Vagina (tissue), 2 donors: ENCODE data around the gene POLR3GL. TPM values are rescaled to one million over a fixed set of nuclear protein-coding genes. Genes with fewer than 3 reads are reported as not detected.
A peak's percentile ranks its signal among the peaks of the same experiment; 100 is the strongest.

ENCODE experiments used
- DNase-seq, 2 donors: peaks; one replicate each; pipeline ENCODE4 v3.0.0-alpha.2; 2017; ENCODE audit errors: extremely low spot score in 2 of 2
- H3K27ac ChIP-seq: fragments of 200-600 bp; sonication (generic); one replicate; pipeline ENCODE4 v1.5.1; 2019
- H3K27me3 ChIP-seq: fragments of 200-600 bp; sonication (generic); one replicate; pipeline ENCODE4 v1.5.1; 2019
- H3K36me3 ChIP-seq, 2 donors: fragments of 200-600 bp; sonication (generic); one replicate each; pipeline ENCODE4 v1.5.1; 2017 to 2019
- H3K4me1 ChIP-seq: fragments of 200-600 bp; sonication (generic); one replicate; pipeline ENCODE4 v1.5.1; 2019
- H3K4me3 ChIP-seq, 2 donors: fragments of 200-600 bp; sonication (generic); 1 replicate in 1 of 2; 2 replicates in 1 of 2; pipeline ENCODE4 v1.5.1; 2016 to 2019
- H3K9me3 ChIP-seq: fragments of 200-600 bp; sonication (generic); one replicate; pipeline ENCODE4 v1.5.1; 2019
- POLR2A ChIP-seq, 2 donors: fragments of 450-650 bp; IDR thresholded peaks; one replicate each; pipeline ENCODE4 v1.6.1; 2017; ENCODE audit warnings: antibody characterized with exemption in 2 of 2, mild to moderate bottlenecking in 2 of 2, moderate library complexity in 2 of 2
- POLR2AphosphoS5 ChIP-seq, 2 donors: sonication (generic); formaldehyde crosslinking; IDR thresholded peaks; one replicate each; pipeline ENCODE4 v1.9.0; 2017; ENCODE audit warnings: antibody characterized with exemption in 2 of 2, mild to moderate bottlenecking in 2 of 2, low read depth in 1 of 2; ENCODE audit not compliant: insufficient read depth in 1 of 2
- intact Hi-C: fragments of 100-400 bp; cut with DNase I; formaldehyde crosslinking; loops from one replicate; pipeline ENCODE4 v1.15.1; 2023
- total RNA-seq: library from RNA; depleted of rRNA; stranded (reverse); fragments of >200 nt; gene quantifications from one replicate; pipeline ENCODE4 v1.2.3, GENCODE V29; 2016
- TF ChIP-seq, protein P1 (sequence below), 3 experiments: fragments of 450-650 bp in 2 of 3; fragments of 200-600 bp in 1 of 3; sonication (generic) in 1 of 3; IDR thresholded peaks; one replicate each; pipeline ENCODE4 v1.5.1; 2017 to 2019; ENCODE audit warnings: antibody characterized with exemption in 3 of 3, mild to moderate bottlenecking in 2 of 3, moderate library complexity in 2 of 3

POLR3GL gene
- total RNA-seq, 1 donor from 2014 or later: 15.0 TPM

- no peaks in the 10 kb centered on the region for H3K27me3 ChIP-seq
- peaks cover 19 to 40% of the 10 kb centered on the region in 2 donors for H3K36me3 ChIP-seq
- H3K4me3 ChIP-seq: peak overlapping the region; percentile 83 to 89
- TF ChIP-seq, protein P1, sequence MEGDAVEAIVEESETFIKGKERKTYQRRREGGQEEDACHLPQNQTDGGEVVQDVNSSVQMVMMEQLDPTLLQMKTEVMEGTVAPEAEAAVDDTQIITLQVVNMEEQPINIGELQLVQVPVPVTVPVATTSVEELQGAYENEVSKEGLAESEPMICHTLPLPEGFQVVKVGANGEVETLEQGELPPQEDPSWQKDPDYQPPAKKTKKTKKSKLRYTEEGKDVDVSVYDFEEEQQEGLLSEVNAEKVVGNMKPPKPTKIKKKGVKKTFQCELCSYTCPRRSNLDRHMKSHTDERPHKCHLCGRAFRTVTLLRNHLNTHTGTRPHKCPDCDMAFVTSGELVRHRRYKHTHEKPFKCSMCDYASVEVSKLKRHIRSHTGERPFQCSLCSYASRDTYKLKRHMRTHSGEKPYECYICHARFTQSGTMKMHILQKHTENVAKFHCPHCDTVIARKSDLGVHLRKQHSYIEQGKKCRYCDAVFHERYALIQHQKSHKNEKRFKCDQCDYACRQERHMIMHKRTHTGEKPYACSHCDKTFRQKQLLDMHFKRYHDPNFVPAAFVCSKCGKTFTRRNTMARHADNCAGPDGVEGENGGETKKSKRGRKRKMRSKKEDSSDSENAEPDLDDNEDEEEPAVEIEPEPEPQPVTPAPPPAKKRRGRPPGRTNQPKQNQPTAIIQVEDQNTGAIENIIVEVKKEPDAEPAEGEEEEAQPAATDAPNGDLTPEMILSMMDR (IDR thresholded peaks at IDR 0.05): no peak
- no peak for TF ChIP-seq POLR2AphosphoS5 (IDR thresholded peaks at IDR 0.05; ENCODE audit: insufficient read depth in 1 of 2, low read depth in 1 of 2)
- no peak for TF ChIP-seq POLR2A (IDR thresholded peaks at IDR 0.05)
- intact Hi-C loops: no loop called here
- H3K27ac ChIP-seq: peak overlapping the region; percentile 96
- DNase-seq: no peak
- H3K4me1 ChIP-seq: peaks cover 37% of the 10 kb centered on the region
- no peaks in the 10 kb centered on the region for H3K9me3 ChIP-seq
These were observed 29.3 kb downstream of the POLR3GL start for GRCh38 chr1:145993618-145994390.

DNA sequence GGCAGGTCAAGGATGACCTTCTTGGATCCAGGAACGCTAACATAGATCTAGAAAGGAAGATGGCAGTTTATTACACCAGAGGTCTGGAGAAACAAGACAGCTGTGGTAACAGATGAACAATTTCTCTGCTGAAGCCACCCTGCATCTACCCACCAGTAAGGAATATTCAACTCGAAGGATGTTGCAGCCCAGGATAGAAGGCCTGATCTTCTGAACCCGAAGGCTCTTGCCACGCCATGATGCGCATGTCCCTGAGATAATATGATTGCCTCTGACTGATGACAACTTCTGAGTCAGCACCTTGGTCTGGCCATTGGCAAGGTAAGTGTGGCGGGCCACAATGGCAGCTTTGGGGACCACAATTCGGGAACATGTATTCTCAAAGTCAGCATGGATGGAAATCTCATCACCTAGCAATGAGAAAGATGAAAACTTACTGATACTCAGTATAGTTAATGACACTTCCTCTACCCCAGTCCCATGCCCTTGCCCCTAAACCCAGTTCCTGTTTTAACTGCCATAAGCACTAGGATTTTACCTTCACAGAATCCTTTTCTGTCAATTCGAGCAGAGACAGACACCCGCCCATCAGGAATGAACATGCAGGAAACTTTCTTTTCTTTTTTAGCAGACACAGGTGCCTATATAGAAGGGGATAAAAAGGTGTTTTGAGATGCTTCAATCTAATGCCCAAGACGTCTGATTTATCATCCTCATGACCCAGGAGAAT lies 30.1 kb downstream of the POLR3GL start:
- TF ChIP-seq POLR2A (IDR thresholded peaks at IDR 0.05): no peak
- TF ChIP-seq, protein P1 (IDR thresholded peaks at IDR 0.05): no peak
- peak; percentile 34 to 64 for TF ChIP-seq POLR2AphosphoS5 (IDR thresholded peaks at IDR 0.05; ENCODE audit: insufficient read depth in 1 of 2, low read depth in 1 of 2)
- peak overlapping the region; percentile 83 to 89 for H3K4me3 ChIP-seq
- peaks cover 19 to 40% of the 10 kb centered on the region in 2 donors for H3K36me3 ChIP-seq
- H3K27me3 ChIP-seq: no peaks in the 10 kb centered on the region
- DNase-seq: no peak
- peaks cover 45% of the 10 kb centered on the region for H3K4me1 ChIP-seq
- H3K27ac ChIP-seq: peak overlapping the region; percentile 96
- intact Hi-C loops: loop anchor here (5.0 kb wide), 1 partner anchor 43 kb away; no protein-coding TSS in a partner anchor
- no peaks in the 10 kb centered on the region for H3K9me3 ChIP-seq

DNA sequence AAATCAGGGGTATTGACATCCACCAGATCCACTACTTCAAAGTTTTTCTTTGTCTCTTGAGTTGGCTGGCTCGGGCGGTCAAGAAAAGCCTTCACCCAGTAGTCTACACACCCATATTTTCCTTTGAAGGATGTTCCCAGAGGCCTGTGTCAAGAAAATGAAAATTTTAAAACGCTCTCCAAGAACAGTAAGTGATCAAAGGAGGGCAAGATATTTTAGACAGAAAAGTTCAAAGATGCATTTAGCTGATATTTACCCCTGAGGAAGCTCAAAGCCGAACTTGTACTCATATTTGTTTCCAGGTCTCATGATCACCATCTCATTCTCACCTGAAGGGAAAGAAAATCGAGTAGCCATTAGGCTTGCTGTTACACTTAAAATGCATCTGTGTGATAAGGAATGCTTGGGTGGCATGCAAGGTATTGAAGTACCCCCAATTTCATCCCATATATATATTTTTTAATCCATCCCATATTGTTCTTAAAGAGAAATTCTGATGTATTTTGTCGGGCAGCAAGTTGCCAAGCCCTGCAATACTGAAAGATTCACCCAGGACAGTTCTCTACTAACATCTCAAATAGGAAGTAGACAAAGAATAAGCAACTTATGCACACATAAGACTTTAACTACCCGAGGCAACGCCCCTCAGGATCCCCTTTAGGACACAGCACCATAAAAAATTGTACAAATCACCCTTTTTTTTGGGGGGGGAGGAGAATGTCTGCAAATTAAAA lies 30.8 kb downstream of the POLR3GL start:
- Histone ChIP-seq H3K9me3 (no peaks in the 10 kb centered on the region), H3K27me3 (no peaks in the 10 kb centered on the region), H3K27ac (peak overlapping the region; percentile 96), H3K4me3 (peak overlapping the region; percentile 83 to 89), H3K36me3 (peaks cover 19 to 40% of the 10 kb centered on the region in 2 donors), H3K4me1 (peaks cover 52% of the 10 kb centered on the region)
- no peak for DNase-seq
- intact Hi-C loops: loop anchor here (5.0 kb wide), 1 partner anchor 42 kb away; no protein-coding TSS in a partner anchor
- TF ChIP-seq POLR2AphosphoS5 (IDR thresholded peaks at IDR 0.05; ENCODE audit: insufficient read depth in 1 of 2, low read depth in 1 of 2): no peak
- no peak for TF ChIP-seq POLR2A (IDR thresholded peaks at IDR 0.05)

DNA sequence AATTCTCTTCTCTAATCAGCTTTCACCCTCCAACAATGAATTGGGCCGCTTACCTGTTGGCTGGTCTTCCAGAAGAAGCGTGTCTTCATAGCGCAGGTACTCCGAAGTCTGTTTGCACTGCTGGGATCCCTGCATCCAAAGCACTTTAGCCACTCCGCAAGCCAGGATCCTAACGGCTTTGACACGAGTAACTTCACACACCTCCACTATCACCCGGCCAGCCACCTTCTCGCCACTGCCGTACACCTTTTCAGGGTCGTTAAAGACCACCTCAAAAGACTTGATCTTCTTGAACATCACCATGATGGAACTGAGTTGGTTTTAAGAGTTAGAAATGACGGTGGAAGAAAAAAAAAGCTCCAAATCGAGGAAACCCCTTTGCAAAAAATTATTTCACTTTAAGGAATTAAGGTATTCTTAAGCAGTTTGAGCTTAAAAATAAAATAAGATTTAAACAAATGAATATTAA lies 31.5 kb downstream of the POLR3GL start:
- DNase-seq: no peak
- H3K27me3 ChIP-seq: no peaks in the 10 kb centered on the region
- TF ChIP-seq POLR2A (IDR thresholded peaks at IDR 0.05): no peak
- TF ChIP-seq, protein P1 (IDR thresholded peaks at IDR 0.05): no peak
- TF ChIP-seq POLR2AphosphoS5 (IDR thresholded peaks at IDR 0.05; ENCODE audit: insufficient read depth in 1 of 2, low read depth in 1 of 2): no peak

More for the DNA sequence above, 31.5 kb downstream of the POLR3GL start:
- Histone ChIP-seq H3K36me3 (peaks cover 19 to 40% of the 10 kb centered on the region in 2 donors), H3K4me1 (peaks cover 58% of the 10 kb centered on the region), H3K9me3 (no peaks in the 10 kb centered on the region), H3K27ac (peak overlapping the region; percentile 96), H3K4me3 (peak overlapping the region; percentile 83 to 89)
- intact Hi-C loops: loop anchor here (2.0 to 5.0 kb wide), 2 partner anchors 17 to 41 kb away; no protein-coding TSS in a partner anchor
